Measurements from ENCODE around the gene EEA1.

- TF ChIP-seq CTCF (IDR thresholded peaks at IDR 0.05) (no peak), POLR2A (IDR thresholded peaks at IDR 0.05) (no peak)
These were observed 17.8 kb downstream of the EEA1 start for GRCh38 chr12:92911339-92911738.

Data from Peyer's patch (tissue), 4 donors.